K562 (cell line): Measurements from ENCODE around the gene DOCK4. TPM values are rescaled to one million over a fixed set of nuclear protein-coding genes. Genes with fewer than 3 reads are reported as not detected.

Experiments
- ATAC-seq: fragments of 200-7000 bp; cut with Tn5 transposase; 3 replicates; pipeline ENCODE4 v1.9.1; 2020; ENCODE audit warnings: moderate library complexity
- BruUV-seq: library from RNA; stranded (reverse); fragments of 400-500 nt; replicated peaks from 2 replicates; lab custom pipeline; 2021; lab: Mats Ljungman, UMichigan
- CTCF ChIA-PET: fragments of 300-600 bp; formaldehyde crosslinking; extraction: SDS; loops from one replicate; lab custom pipeline; 2021; ENCODE audit warnings: low intra/inter-chr PET ratio; lab: Yijun Ruan, JAX
- POLR2A ChIA-PET: fragments of 300-600, 350-650 bp; sonication (Branson Sonifier 250); formaldehyde crosslinking; extraction: SDS; loops from one replicate; lab custom pipeline; 2021; ENCODE audit warnings: antibody characterized with exemption, inconsistent platforms; lab: Yijun Ruan, JAX
- DNase-seq, 4 experiments: peaks; one replicate each; pipeline versions ENCODE4 v3.0.0 to v3.0.0-alpha.2; 2011 to 2018; ENCODE audit warnings: low spot score in 3 of 4, mixed read lengths in 3 of 4; ENCODE audit errors: extremely low read depth in 1 of 4
- FAIRE-seq: peaks from 2 replicates; lab custom pipeline; 2011; peaks lifted over from hg19 to GRCh38; lab: Jason Lieb, UNC
- H2AFZ ChIP-seq: 2 replicates; pipeline ENCODE4 v1.6.0; 2011; ENCODE audit warnings: low read depth, low read length, control low read depth, inconsistent platforms
- H3K27ac ChIP-seq: fragments of 200-600 bp; 3 replicates; pipeline ENCODE4 v1.8.0; 2011; ENCODE audit warnings: low read depth, mild to moderate bottlenecking, control low read depth, inconsistent platforms, low read length, moderate library complexity, mixed read lengths; ENCODE audit errors: extremely low read depth
- H3K27me3 ChIP-seq, 2 experiments: fragments of 300-600 bp in 1 of 2; 2 replicates in 1 of 2; 3 replicates in 1 of 2; pipeline versions ENCODE4 v1.6.0 to v1.8.0; 2011; ENCODE audit warnings: inconsistent platforms in 2 of 2, low read length in 2 of 2, mild to moderate bottlenecking in 1 of 2, mixed read lengths in 1 of 2, moderate library complexity in 1 of 2; ENCODE audit not compliant: control insufficient read depth in 2 of 2, insufficient read depth in 2 of 2
- H3K36me3 ChIP-seq: fragments of 300-600 bp; 3 replicates; pipeline ENCODE4 v1.8.0; 2011; ENCODE audit warnings: mild to moderate bottlenecking, low read length, inconsistent platforms; ENCODE audit not compliant: control insufficient read depth, insufficient read depth
- H3K4me1 ChIP-seq, 2 experiments: fragments of 200-600 bp in 1 of 2; replicated peaks in 1 of 2; 2 replicates in 1 of 2; 3 replicates in 1 of 2; pipeline versions ENCODE4 v1.5.1 to v1.8.0; 2011; ENCODE audit warnings: inconsistent platforms in 2 of 2, low read length in 2 of 2, mild to moderate bottlenecking in 1 of 2, mixed read lengths in 1 of 2, moderate library complexity in 1 of 2; ENCODE audit not compliant: control insufficient read depth in 2 of 2, insufficient read depth in 2 of 2
- H3K4me2 ChIP-seq: 2 replicates; pipeline ENCODE4 v1.6.1; 2011; ENCODE audit warnings: low read length, control low read depth, inconsistent platforms, mixed read lengths; ENCODE audit not compliant: insufficient read depth
- H3K4me3 ChIP-seq: fragments of 200-600 bp; sonication (generic), shearing (Covaris generic); 2 replicates; pipeline ENCODE4 v1.5.1; 2016; ENCODE audit warnings: control low read depth, inconsistent platforms
- H3K79me2 ChIP-seq: fragments of 200-600 bp; 3 replicates; pipeline ENCODE4 v1.8.0; 2011; ENCODE audit warnings: low read length, inconsistent platforms; ENCODE audit not compliant: control insufficient read depth, insufficient read depth
- H3K9ac ChIP-seq, 2 experiments: 2 replicates each; pipeline versions ENCODE4 v1.6.0 to v1.6.1; 2011; ENCODE audit warnings: low read depth in 2 of 2, low read length in 2 of 2, control low read depth in 1 of 2, inconsistent platforms in 1 of 2, mild to moderate bottlenecking in 1 of 2, mixed read lengths in 1 of 2; ENCODE audit not compliant: insufficient read depth in 1 of 2
- H3K9me1 ChIP-seq: one replicate; pipeline ENCODE4 v1.6.0; 2011; ENCODE audit warnings: inconsistent platforms, mild to moderate bottlenecking, low read length, moderate library complexity; ENCODE audit not compliant: control insufficient read depth, insufficient read depth
- H3K9me3 ChIP-seq: replicated peaks from 2 replicates; pipeline ENCODE4 v1.5.1; 2011; ENCODE audit warnings: low read depth, low read length, inconsistent platforms; ENCODE audit not compliant: control insufficient read depth, insufficient read depth
- H4K20me1 ChIP-seq: replicated peaks from 2 replicates; pipeline ENCODE4 v1.6.1; 2011; ENCODE audit warnings: low read length, inconsistent platforms, mixed read lengths; ENCODE audit not compliant: control insufficient read depth, insufficient read depth
- BCL6 ChIP-seq: fragments of 250-450 bp; sonication (Bioruptor Pico); IDR thresholded peaks from 2 replicates; pipeline ENCODE4 v1.4.0; 2020
- CBX1 ChIP-seq: sonication (generic); IDR thresholded peaks from 2 replicates; pipeline ENCODE4 v1.6.1; 2016; ENCODE audit warnings: antibody characterized with exemption, low read depth, mild to moderate bottlenecking
- EHMT2 ChIP-seq: fragments of 450-650 bp; IDR thresholded peaks from 2 replicates; pipeline ENCODE4 v1.6.1; 2018; ENCODE audit warnings: antibody characterized with exemption
- POLR2G ChIP-seq: fragments of 200-400 bp; formaldehyde crosslinking; IDR thresholded peaks from 2 replicates; pipeline ENCODE4 v1.6.1; 2017; ENCODE audit warnings: low read depth, mild to moderate bottlenecking, antibody characterized with exemption, low read length, moderate library complexity
- POU5F1 ChIP-seq: fragments of 150-350 bp; IDR thresholded peaks from 2 replicates; pipeline ENCODE4 v1.6.1; 2014; ENCODE audit warnings: borderline replicate concordance, low read length, low read depth, mild to moderate bottlenecking; ENCODE audit not compliant: partially characterized antibody
- PRDM10 ChIP-seq: fragments of 450-650 bp; IDR thresholded peaks from 2 replicates; pipeline ENCODE4 v1.6.1; 2018; ENCODE audit not compliant: partially characterized antibody
- RB1 ChIP-seq: fragments of 450-650 bp; IDR thresholded peaks from 2 replicates; pipeline ENCODE4 v1.6.1; 2017; ENCODE audit warnings: low read depth, mild to moderate bottlenecking
- RNF2 ChIP-seq: sonication (generic); IDR thresholded peaks from 2 replicates; pipeline ENCODE4 v1.6.1; 2016
- STAT5B ChIP-seq: fragments of 250-450 bp; sonication (Bioruptor Pico); IDR thresholded peaks from 2 replicates; pipeline ENCODE4 v1.8.0; 2021; ENCODE audit warnings: mild to moderate bottlenecking, inconsistent platforms
- ZFP36 ChIP-seq: fragments of 150-350 bp; IDR thresholded peaks from 2 replicates; pipeline ENCODE4 v1.6.1; 2018; ENCODE audit warnings: low read length, low read depth; ENCODE audit not compliant: partially characterized antibody
- ZNF224 ChIP-seq: sonication (generic); formaldehyde crosslinking; IDR thresholded peaks from 2 replicates; pipeline ENCODE4 v1.8.0; 2022; ENCODE audit warnings: mild to moderate bottlenecking, missing genetic modification reagents
- ZNF695 ChIP-seq: fragments of 450-650 bp; formaldehyde crosslinking; IDR thresholded peaks from 2 replicates; pipeline ENCODE4 v1.4.0; 2020; ENCODE audit warnings: mild to moderate bottlenecking, moderate library complexity
- WGBS: fragments of 100-300 bp; shearing (Covaris generic); methylation state at CpG from one replicate; pipeline ENCODE4 v1.1.6; 2016; ENCODE audit warnings: low coverage, mixed read lengths; ENCODE audit not compliant: insufficient coverage; ENCODE audit errors: missing lambda C conversion rate; 5-methylcytosine and 5-hydroxymethylcytosine counted together
- in situ Hi-C: fragments of 300-500 bp; cut with MboI; formaldehyde crosslinking; loops from 4 replicates; pipeline ENCODE4 v1.15.0; 2018; ENCODE audit warnings: inconsistent platforms, mixed read lengths
- intact Hi-C: fragments of 100-400 bp; cut with micrococcal nuclease; formaldehyde crosslinking; loops from 2 replicates; pipeline ENCODE4 v1.14.2; 2022
- polyA plus RNA-seq, 8 experiments: library from polyadenylated mRNA; depleted of rRNA in 4 of 8; stranded (reverse) in 5 of 8; unstranded in 3 of 8; fragments of >200 nt; fragmentation: Nextera tagmentation in 2 of 8; fragmentation: Illumina TruSeq in 1 of 8; extraction: Ambion mirVana in 2 of 8; extraction: Trizol in 1 of 8; gene quantifications; 2 replicates each; pipeline versions ENCODE4 v1.2.1 to v1.2.3, GENCODE V29; 2011 to 2014; ENCODE audit warnings: inconsistent platforms in 1 of 8, missing spikeins in 1 of 8
- total RNA-seq, 7 experiments: library from RNA; depleted of rRNA in 6 of 7; stranded (reverse); fragments of >200 nt in 6 of 7; fragmentation: Illumina TruSeq in 2 of 7; extraction: Trizol in 2 of 7; gene quantifications; 2 replicates each; pipeline versions ENCODE4 v1.2.1 to v1.2.3, GENCODE V29; 2011 to 2021; ENCODE audit warnings: low replicate concordance in 1 of 7
- TF ChIP-seq, protein P1 (sequence below), 3 experiments: IDR thresholded peaks in 2 of 3; conservative IDR thresholded peaks in 1 of 3; 2 replicates each; pipeline ENCODE4 v1.5.1; 2011 to 2012; ENCODE audit warnings: low read length in 3 of 3, mild to moderate bottlenecking in 3 of 3, control low read depth in 2 of 3, improper control_type of control experiment in 1 of 3, inconsistent platforms in 1 of 3, low read depth in 1 of 3, mixed read lengths in 1 of 3, moderate library complexity in 1 of 3; ENCODE audit not compliant: insufficient read depth in 2 of 3

Gene DOCK4
- total and polyA plus RNA-seq, 9 of the 15 experiments (the other 6 are each of a cell fraction or from before 2014, with no cell fraction given): 0.42 to 5.7 (median 2.3) TPM

DNA sequence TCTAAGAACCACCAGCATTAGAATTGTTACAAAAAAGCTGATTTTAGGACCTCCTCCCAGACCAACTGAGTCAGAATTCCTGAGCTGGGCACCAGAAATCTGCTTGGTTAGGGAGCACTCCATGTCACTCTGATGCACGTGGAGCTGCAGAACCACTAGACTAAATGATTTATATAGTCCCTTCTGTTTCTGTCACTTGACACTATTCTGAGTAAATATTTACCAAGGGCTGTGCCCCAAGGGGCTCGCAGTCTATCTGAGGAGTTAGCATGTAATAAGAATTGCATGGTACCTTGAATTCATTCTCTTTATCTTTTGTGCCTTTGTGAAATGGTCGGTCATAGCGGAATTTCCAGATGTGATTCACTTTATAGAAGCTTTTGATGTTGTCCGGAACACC is 447.9 kb downstream of the DOCK4 start:
- Histone ChIP-seq H3K27ac (no peak overlapping the region), H2AFZ (no peak overlapping the region), H3K79me2 (no peaks in the 10 kb centered on the region), H3K9me3 (no peaks in the 10 kb centered on the region), H3K9me1 (no peaks in the 10 kb centered on the region), H3K36me3 (no peaks in the 10 kb centered on the region; the same call in 2 of the 3 replicates), H4K20me1 (no peaks in the 10 kb centered on the region), H3K4me1 (no peaks in the 10 kb centered on the region), H3K4me2 (no peak overlapping the region), H3K27me3 (peaks cover 6 to 13% of the 10 kb centered on the region in 2 experiments; a peak in 2 of 5 replicates), H3K4me3 (no peak overlapping the region), H3K9ac (no peak overlapping the region)
- ChIA-PET POLR2A (interaction anchor here (0.6 to 1.1 kb wide), 3 partner anchors 8 to 1756 kb away, joined by 3 read pairs; no protein-coding TSS in a partner anchor), CTCF (no interaction called here)
- in situ Hi-C loops: loop anchor here (10.0 to 25.0 kb wide), 2 partner anchors 636 to 1129 kb away; no protein-coding TSS in a partner anchor
- WGBS: 24% methylated on average over 5 of the region's 5 CpGs
- no TSS peak for BruUV-seq
- FAIRE-seq: no peak
- ATAC-seq: no peak
- TF ChIP-seq PRDM10 (no peak), ZNF224 (CRISPR knock-in tag) (no peak), BCL6 (CRISPR knock-in tag) (no peak), EHMT2 (no peak), ZFP36 (no peak), STAT5B (CRISPR knock-in tag) (no peak), POU5F1 (no peak), ZNF695 (CRISPR knock-in tag) (no peak), POLR2G (no peak), RB1 (no peak), RNF2 (no peak), CBX1 (no peak)
- TF ChIP-seq, protein P1, sequence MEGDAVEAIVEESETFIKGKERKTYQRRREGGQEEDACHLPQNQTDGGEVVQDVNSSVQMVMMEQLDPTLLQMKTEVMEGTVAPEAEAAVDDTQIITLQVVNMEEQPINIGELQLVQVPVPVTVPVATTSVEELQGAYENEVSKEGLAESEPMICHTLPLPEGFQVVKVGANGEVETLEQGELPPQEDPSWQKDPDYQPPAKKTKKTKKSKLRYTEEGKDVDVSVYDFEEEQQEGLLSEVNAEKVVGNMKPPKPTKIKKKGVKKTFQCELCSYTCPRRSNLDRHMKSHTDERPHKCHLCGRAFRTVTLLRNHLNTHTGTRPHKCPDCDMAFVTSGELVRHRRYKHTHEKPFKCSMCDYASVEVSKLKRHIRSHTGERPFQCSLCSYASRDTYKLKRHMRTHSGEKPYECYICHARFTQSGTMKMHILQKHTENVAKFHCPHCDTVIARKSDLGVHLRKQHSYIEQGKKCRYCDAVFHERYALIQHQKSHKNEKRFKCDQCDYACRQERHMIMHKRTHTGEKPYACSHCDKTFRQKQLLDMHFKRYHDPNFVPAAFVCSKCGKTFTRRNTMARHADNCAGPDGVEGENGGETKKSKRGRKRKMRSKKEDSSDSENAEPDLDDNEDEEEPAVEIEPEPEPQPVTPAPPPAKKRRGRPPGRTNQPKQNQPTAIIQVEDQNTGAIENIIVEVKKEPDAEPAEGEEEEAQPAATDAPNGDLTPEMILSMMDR (IDR thresholded peaks at IDR 0.05 in 2 of 3, conservative IDR thresholded peaks at IDR 0.05 in 1 of 3; ENCODE audit: insufficient read depth in 2 of 3, low read depth in 1 of 3, low read length in 3 of 3): no peak
- peak in 1 of 4 experiments; percentile 5 for DNase-seq
- intact Hi-C loops: no loop called here
